NCI-H2227 (cell line): ENCODE results near the gene XRCC3.
"Not testable (repeated sequence)": the region's sequence is repeated elsewhere in the genome, so short reads cannot be mapped to it uniquely, and the experiment has no call there.

ENCODE experiments used
- DNase-seq: peaks from one replicate; lab custom pipeline; 2025; ENCODE audit not compliant: unreplicated experiment; lab: John Stamatoyannopoulos, UW

XRCC3 gene

DNA sequence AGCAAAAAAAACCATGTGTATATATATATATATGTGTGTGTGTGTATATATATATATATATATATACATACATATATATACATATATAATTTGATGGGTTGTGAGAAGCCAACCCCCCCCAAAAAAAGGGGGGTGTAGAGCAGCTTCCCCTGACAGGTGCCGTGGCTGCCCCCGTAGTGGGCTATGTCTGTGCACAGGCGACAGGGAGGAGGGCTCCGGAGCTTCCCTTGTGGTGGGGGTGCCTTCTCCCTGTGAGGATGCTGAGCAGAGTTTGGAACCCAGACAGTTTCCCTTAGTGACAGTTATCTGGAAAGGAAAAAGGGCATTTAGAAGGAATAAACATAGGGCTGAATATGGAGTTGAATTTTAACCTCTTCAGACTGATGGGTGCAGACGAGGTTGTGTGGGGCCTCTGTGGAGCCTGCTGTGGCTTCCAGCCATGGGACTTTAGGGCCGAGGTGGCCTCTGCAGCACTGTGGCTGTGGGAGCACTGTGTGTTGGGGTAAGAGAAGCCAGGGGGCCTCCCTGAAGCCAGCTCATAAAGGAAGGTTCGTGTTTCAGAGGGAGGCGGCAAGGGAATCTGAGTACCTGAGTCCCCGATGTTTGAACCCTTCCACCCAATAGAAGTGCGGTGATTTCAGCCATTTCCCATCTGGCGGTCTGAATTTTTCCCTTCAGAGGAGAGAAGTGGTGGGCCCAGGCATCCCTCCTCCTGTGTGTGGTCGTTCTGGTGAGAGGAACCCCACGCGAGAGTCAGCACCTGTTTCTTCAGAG, 19.8 kb downstream of the XRCC3 start:
- no peak for DNase-seq

DNA sequence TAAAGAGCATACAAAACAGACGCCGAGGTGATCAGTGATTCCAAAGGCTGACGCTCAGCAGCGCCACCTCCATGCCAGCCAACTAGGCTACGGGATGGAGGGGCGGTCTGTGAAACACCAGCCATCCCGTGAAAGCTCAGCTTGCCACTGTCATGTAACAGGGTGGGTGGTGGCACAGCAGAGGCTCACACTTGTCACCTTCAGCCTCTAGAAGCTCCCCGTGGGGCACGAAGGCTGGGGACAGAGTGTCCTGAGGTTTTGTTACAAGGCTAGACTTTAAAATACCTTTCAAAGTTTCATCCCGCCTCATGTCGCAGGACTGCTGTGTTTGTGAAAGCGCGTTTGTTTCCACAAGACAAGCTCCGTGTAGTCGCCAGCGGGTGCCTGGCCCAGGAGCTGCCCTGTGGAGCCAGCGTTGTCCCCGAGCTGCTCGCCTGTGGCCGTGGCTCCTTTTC, 20.7 kb downstream of the XRCC3 start:
- no peak for DNase-seq

GRCh38 chr14:103693515-103693914, 21.7 kb downstream of the XRCC3 start:
- no peak for DNase-seq

DNA sequence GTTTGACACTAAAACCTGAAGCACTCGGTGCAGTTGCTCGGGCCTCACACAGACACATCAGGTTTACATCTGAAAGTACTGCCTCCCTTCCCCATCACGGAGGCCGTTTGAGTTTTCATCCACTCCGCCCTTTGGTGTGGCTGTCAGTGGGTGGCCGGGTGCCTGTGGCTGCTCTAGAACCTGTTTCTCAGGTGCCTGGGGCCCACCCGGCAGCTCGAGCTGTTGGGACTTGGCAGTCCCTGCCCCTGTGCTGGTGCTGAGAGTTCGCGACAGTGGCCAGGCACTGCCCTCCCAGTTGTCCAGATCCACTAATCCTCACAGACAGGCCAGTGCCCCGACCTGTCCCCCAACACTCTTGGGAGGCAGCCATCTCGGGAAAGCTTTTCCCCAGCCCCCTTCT, 22.4 kb downstream of the XRCC3 start:
- no peak for DNase-seq

GRCh38 chr14:103692159-103692558, 23.1 kb downstream of the XRCC3 start:
- DNase-seq = no peak

GRCh38 chr14:103691655-103692054, 23.6 kb downstream of the XRCC3 start:
- not testable (repeated sequence) for DNase-seq

- DNase-seq = no peak
These were observed 24.9 kb downstream of the XRCC3 start for GRCh38 chr14:103690332-103690731.

GRCh38 chr14:103688906-103689902, 26.0 kb downstream of the XRCC3 start:
- no peak for DNase-seq

DNA sequence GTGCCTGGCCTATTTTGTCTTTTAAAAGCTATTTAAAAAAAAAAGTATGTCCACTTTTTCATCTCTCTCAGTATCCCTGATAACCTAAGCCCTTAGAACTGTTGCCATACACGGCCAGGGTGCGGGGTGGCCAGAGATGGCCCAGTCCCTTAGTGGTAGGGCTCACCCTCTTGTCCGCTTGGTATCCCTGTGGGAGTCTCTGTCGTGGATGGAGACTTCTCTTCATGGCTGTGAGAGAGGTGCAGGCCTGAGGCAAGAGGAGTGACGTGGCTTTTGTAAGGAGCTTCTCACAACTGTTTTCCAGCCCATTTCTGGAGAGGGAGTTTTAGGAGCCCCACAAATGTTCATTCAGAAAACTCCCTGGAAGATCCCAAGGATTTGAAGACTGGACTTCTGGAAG, 26.8 kb downstream of the XRCC3 start:
- no peak for DNase-seq

DNA sequence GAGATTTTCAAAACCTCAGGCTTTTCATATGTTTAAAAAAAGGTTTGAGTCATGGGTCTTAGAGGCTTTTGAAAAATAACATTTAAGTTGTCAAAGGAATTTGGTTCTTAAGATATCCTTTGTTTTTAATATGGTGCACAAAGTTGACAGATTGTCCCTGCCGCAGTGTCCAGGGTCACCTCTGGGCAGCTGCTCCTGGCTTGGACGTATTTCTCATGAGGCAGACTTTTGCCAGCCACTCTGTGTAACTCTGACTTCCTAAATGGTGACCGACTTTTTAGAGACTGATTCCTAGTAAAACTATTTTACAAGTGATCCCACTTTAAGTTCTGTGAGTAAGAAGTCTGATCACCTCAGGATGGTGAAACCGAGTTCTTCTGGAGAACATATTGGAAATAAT, 27.5 kb downstream of the XRCC3 start:
- DNase-seq = no peak

GRCh38 chr14:103686831-103687485, 28.3 kb downstream of the XRCC3 start:
- DNase-seq = no peak

GRCh38 chr14:103685276-103686211, 29.7 kb downstream of the XRCC3 start:
- DNase-seq = no peak

DNA sequence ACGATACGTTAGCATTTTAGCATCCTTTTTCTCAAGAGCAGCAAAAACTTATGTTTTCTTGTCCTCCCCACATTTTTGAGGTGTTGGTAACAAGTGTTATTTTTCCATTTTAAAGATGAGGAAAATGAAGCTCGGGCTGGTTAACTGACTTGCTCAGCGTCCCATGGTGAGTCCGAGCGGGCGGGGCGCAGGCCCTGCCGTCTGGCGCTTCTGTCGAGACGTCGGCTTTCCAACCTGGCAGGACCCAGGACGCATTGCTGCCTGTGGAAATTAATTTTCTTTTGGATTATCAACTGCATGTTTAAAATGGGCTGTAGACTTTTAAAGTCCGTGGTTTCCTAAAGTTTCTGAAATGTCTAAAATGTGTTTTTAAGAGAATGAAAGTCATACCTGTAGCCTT, 30.4 kb downstream of the XRCC3 start:
- no peak for DNase-seq

- DNase-seq = no peak
These were observed 30.8 kb downstream of the XRCC3 start for GRCh38 chr14:103684471-103684870.

DNA sequence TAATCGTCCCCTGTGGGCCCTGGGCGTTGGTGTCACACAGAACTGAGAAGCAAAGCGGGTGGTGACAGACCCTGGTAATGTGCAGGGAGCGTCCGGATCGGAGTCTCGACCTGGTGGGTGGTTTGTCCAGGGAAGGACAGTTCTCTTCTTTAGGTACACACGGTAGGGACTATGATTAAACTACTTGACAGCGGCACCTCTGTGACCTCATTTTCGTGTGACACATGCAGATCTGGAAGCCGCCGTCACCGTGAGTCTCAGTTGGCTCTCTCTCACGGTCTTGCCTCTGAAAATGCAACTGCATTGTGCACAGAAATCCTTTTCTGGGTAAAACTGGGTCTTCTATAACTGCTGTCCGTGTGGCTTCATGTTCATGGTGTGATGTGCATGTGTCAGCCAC, 32.1 kb downstream of the XRCC3 start:
- no peak for DNase-seq

GRCh38 chr14:103680491-103681231, 34.6 kb downstream of the XRCC3 start:
- no peak for DNase-seq

- DNase-seq = peak; percentile 40
These were observed 35.9 kb downstream of the XRCC3 start for GRCh38 chr14:103679351-103679750.

GRCh38 chr14:103676881-103677675, 38.2 kb downstream of the XRCC3 start:
- no peak for DNase-seq

DNA sequence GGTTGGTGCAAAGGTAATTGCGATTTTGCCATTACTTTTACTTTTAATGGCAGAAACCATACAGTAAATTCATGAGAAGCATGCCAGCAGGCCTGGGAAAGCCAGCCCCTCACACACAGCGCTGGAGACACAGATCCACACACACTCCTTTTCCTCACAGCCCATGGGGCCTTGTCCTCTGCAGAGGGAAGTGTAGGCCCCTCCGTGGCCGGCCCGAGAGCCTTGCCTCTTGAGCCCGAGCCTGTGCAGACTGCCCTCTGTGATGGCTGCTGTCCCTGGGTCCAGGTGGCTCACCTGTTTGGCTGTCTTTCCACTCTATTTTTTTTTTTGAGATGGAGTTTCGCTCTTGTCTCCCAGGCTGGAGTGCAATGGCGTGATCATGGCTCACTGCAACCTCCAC, 39.3 kb downstream of the XRCC3 start:
- no peak for DNase-seq
